Neuronal stem cell (in vitro differentiated cells): ENCODE results near the gene TMEM127.
"Not testable (repeated sequence)": the region's sequence is repeated elsewhere in the genome, so short reads cannot be mapped to it uniquely, and the experiment has no call there.

Experiments used
- DNase-seq: peaks from one replicate; pipeline ENCODE4 v3.0.0-alpha.2; 2013; ENCODE audit warnings: low spot score
- H2AFZ ChIP-seq: one replicate; pipeline ENCODE4 v1.6.1; 2013; ENCODE audit warnings: mild to moderate bottlenecking, low read length, inconsistent platforms
- H2AK5ac ChIP-seq: 2 replicates; pipeline ENCODE4 v1.6.1; 2013; ENCODE audit warnings: low read depth, mild to moderate bottlenecking, inconsistent platforms, low read length, moderate library complexity, mixed read lengths
- H2BK120ac ChIP-seq: 2 replicates; pipeline ENCODE4 v1.6.1; 2013; ENCODE audit warnings: low read depth, mild to moderate bottlenecking, inconsistent platforms, low read length, moderate library complexity, mixed read lengths
- H2BK12ac ChIP-seq: one replicate; pipeline ENCODE4 v1.6.1; 2013; ENCODE audit warnings: low read length, inconsistent platforms
- H2BK15ac ChIP-seq: 2 replicates; pipeline ENCODE4 v1.6.1; 2013; ENCODE audit warnings: mild to moderate bottlenecking, low read length, inconsistent platforms, mixed read lengths
- H2BK5ac ChIP-seq: one replicate; pipeline ENCODE4 v1.6.1; 2013; ENCODE audit warnings: inconsistent platforms, mild to moderate bottlenecking, low read length, moderate library complexity
- H3K14ac ChIP-seq: one replicate; pipeline ENCODE4 v1.6.1; 2013; ENCODE audit warnings: low read length, inconsistent platforms
- H3K18ac ChIP-seq: 2 replicates; pipeline ENCODE4 v1.6.1; 2013; ENCODE audit warnings: low read length, inconsistent platforms
- H3K23ac ChIP-seq: 2 replicates; pipeline ENCODE4 v1.6.1; 2013; ENCODE audit warnings: low read depth, mild to moderate bottlenecking, mixed read lengths, low read length, inconsistent platforms; ENCODE audit not compliant: poor library complexity
- H3K27ac ChIP-seq: replicated peaks from 3 replicates; pipeline ENCODE4 v1.5.1; 2013; ENCODE audit warnings: low read length, inconsistent platforms
- H3K27me3 ChIP-seq, 3 experiments: 2 replicates each; pipeline ENCODE4 v1.6.1; 2013; ENCODE audit warnings: low read length in 3 of 3, mild to moderate bottlenecking in 2 of 3, inconsistent platforms in 1 of 3, low read depth in 1 of 3, mixed read lengths in 1 of 3, moderate library complexity in 1 of 3; ENCODE audit not compliant: control insufficient read depth in 3 of 3, insufficient read depth in 3 of 3
- H3K36me3 ChIP-seq, 2 donors: replicated peaks in 1 of 2; 2 replicates each; pipeline ENCODE4 v1.6.1; 2013; ENCODE audit warnings: low read length in 2 of 2; ENCODE audit not compliant: control insufficient read depth in 2 of 2, insufficient read depth in 2 of 2
- H3K4ac ChIP-seq: 2 replicates; pipeline ENCODE4 v1.6.1; 2013; ENCODE audit warnings: inconsistent platforms, mild to moderate bottlenecking, low read length, moderate library complexity
- H3K4me1 ChIP-seq, 2 donors: 1 replicate in 1 of 2; 2 replicates in 1 of 2; pipeline ENCODE4 v1.6.1; 2013; ENCODE audit warnings: low read length in 2 of 2, low read depth in 1 of 2; ENCODE audit not compliant: control insufficient read depth in 2 of 2, insufficient read depth in 1 of 2
- H3K4me2 ChIP-seq: one replicate; pipeline ENCODE4 v1.6.1; 2013; ENCODE audit warnings: mild to moderate bottlenecking, low read length, inconsistent platforms; ENCODE audit not compliant: insufficient read depth, poor library complexity, severe bottlenecking
- H3K4me3 ChIP-seq, 2 donors: 2 replicates each; pipeline ENCODE4 v1.5.1; 2013; ENCODE audit warnings: low read length in 2 of 2, mild to moderate bottlenecking in 2 of 2, inconsistent platforms in 1 of 2, moderate library complexity in 1 of 2
- H3K79me1 ChIP-seq: one replicate; pipeline ENCODE4 v1.6.1; 2013; ENCODE audit warnings: low read depth, mild to moderate bottlenecking, inconsistent platforms, low read length, moderate library complexity
- H3K9ac ChIP-seq: one replicate; pipeline ENCODE4 v1.6.1; 2013; ENCODE audit warnings: mild to moderate bottlenecking, low read depth, low read length, inconsistent platforms; ENCODE audit not compliant: poor library complexity
- H3K9me3 ChIP-seq, 2 donors: replicated peaks in 1 of 2; 2 replicates each; pipeline versions ENCODE3 to v1.6.1; 2013; ENCODE audit warnings: low read length in 2 of 2, mild to moderate bottlenecking in 2 of 2, inconsistent platforms in 1 of 2, low read depth in 1 of 2, mixed read lengths in 1 of 2, moderate library complexity in 1 of 2; ENCODE audit not compliant: control insufficient read depth in 2 of 2, insufficient read depth in 1 of 2
- H4K8ac ChIP-seq: one replicate; pipeline ENCODE4 v1.6.1; 2013; ENCODE audit warnings: low read depth, mild to moderate bottlenecking, inconsistent platforms, low read length, moderate library complexity
- H4K91ac ChIP-seq: one replicate; pipeline ENCODE4 v1.6.1; 2013; ENCODE audit warnings: low read length, low read depth, mild to moderate bottlenecking, inconsistent platforms; ENCODE audit not compliant: poor library complexity
- WGBS, 2 donors: extraction: QIAGEN DNeasy Blood & Tissue Kit; methylation state at CpG; one replicate each; pipeline ENCODE4 v1.1.7; 2013; ENCODE audit warnings: missing lambda C conversion rate in 2 of 2, mixed read lengths in 1 of 2; ENCODE audit not compliant: insufficient read length in 2 of 2, insufficient replicate concordance in 1 of 2; ENCODE audit errors: extremely low coverage in 2 of 2; 5-methylcytosine and 5-hydroxymethylcytosine counted together

Gene TMEM127

DNA sequence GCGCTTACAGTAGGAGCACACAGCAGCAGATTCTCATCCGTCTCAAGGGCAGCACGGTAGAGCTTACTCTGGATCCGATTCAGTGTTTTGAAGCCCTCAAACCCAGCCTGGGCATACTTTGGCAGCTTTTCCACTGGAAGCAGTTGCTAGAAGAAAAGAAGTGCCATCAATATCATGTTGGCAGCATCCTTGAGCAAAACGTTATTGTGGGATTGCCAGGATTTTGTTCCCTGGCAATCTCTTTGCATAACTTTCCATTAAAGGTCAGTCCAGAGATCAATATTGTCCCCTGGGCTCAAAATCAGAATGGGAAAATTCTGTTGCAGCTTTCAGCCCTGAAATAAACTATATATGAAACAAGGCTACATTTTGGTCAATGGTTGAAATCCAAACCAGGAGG, 31.1 kb upstream of the TMEM127 start:
- peaks cover 66 to 99% of the 10 kb centered on the region in 2 donors for H3K36me3 ChIP-seq
- H2BK15ac ChIP-seq, result no peak overlapping the region
- no peaks in the 10 kb centered on the region for H3K4me1 ChIP-seq
- H3K14ac ChIP-seq, result no peak overlapping the region
- H3K79me1 ChIP-seq, result no peaks in the 10 kb centered on the region
- no peak overlapping the region for H2BK12ac ChIP-seq
- no CpG with 5 or more reads among the region's 5 CpGs for WGBS, 2 donors
- no peak for DNase-seq
- no peak overlapping the region for H2AK5ac ChIP-seq
- no peak overlapping the region for H4K8ac ChIP-seq
- no peak overlapping the region for H3K4me2 ChIP-seq
- no peak overlapping the region for H3K4me3 ChIP-seq
- no peak overlapping the region for H2BK5ac ChIP-seq
- H3K18ac ChIP-seq, result no peak overlapping the region
- H2BK120ac ChIP-seq, result no peak overlapping the region
- no peaks in the 10 kb centered on the region for H3K27me3 ChIP-seq
- H3K23ac ChIP-seq, result no peak overlapping the region
- H2AFZ ChIP-seq, result no peak overlapping the region
- no peak overlapping the region for H3K4ac ChIP-seq
- H3K9me3 ChIP-seq, result no peaks in the 10 kb centered on the region
- H4K91ac ChIP-seq, result no peak overlapping the region
- no peak overlapping the region for H3K27ac ChIP-seq
- no peak overlapping the region for H3K9ac ChIP-seq

DNA sequence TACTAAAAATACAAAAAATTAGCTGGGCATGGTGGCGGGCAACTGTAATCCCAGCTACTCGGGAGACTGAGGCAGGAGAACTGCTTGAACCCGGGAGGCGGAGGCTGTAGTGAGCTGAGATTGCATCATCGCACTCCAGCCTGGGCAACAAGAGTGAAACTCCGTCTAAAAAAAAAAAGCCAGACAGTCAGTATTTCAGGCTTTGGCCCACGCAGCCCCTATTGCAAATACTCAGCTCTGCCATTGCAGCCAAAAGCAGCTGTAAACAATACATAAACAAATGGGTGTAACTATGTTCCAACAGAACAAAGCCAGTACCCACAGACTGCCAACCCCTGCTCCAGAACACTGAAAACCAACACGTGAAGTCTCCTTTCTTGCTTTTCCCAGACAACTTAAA, 28.5 kb upstream of the TMEM127 start:
- not testable (repeated sequence) for DNase-seq, H3K27ac ChIP-seq, H2BK120ac ChIP-seq, H3K4me1 ChIP-seq, H3K9me3 ChIP-seq, H2BK12ac ChIP-seq, H3K4me3 ChIP-seq, H2BK5ac ChIP-seq, H2BK15ac ChIP-seq, H4K8ac ChIP-seq, H3K4me2 ChIP-seq, H4K91ac ChIP-seq, H2AK5ac ChIP-seq, H3K27me3 ChIP-seq, H3K9ac ChIP-seq, H2AFZ ChIP-seq, H3K79me1 ChIP-seq, H3K4ac ChIP-seq, H3K14ac ChIP-seq, H3K18ac ChIP-seq, H3K23ac ChIP-seq
- no CpG with 5 or more reads among the region's 8 CpGs for WGBS, 2 donors
- peaks cover 75 to 100% of the 10 kb centered on the region in 2 donors for H3K36me3 ChIP-seq

DNA sequence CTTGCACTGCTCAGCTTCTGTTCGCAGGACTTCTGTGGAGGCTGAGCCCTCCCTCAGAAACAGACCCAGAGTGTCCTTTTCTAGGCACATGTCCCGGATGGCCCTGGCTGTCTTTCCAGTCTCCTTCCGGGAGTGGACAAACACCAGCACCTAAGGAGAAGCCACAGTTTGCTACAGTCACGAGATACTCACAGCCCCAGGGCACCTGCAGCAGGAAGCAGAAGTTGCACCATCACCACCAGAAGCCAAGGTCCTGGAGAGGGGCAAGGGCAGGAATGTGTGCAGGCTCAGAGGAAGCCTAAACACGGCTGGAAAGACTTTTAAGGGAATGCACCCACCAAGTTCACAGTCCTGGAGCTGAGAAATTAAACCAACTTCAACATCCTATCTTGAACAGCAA, 26.0 kb upstream of the TMEM127 start:
- H3K14ac ChIP-seq, result no peak overlapping the region
- no peak overlapping the region for H4K8ac ChIP-seq
- H3K9me3 ChIP-seq, result no peaks in the 10 kb centered on the region
- no peak overlapping the region for H3K9ac ChIP-seq
- H4K91ac ChIP-seq, result no peak overlapping the region
- peaks cover 75 to 100% of the 10 kb centered on the region in 2 donors for H3K36me3 ChIP-seq
- no peak overlapping the region for H2BK5ac ChIP-seq
- no peak overlapping the region for H2BK12ac ChIP-seq
- H2AK5ac ChIP-seq, result no peak overlapping the region
- H3K4me3 ChIP-seq, result no peak overlapping the region
- H3K4me2 ChIP-seq, result no peak overlapping the region
- H2AFZ ChIP-seq, result no peak overlapping the region
- H3K23ac ChIP-seq, result no peak overlapping the region
- H3K79me1 ChIP-seq, result no peaks in the 10 kb centered on the region
- H3K4me1 ChIP-seq, result no peaks in the 10 kb centered on the region
- no peak overlapping the region for H3K4ac ChIP-seq
- H3K18ac ChIP-seq, result no peak overlapping the region
- no peak overlapping the region for H2BK15ac ChIP-seq
- H3K27ac ChIP-seq, result no peak overlapping the region
- H2BK120ac ChIP-seq, result no peak overlapping the region
- WGBS, 2 donors, result no CpG with 5 or more reads among the region's 5 CpGs
- H3K27me3 ChIP-seq, result no peaks in the 10 kb centered on the region
- no peak for DNase-seq

DNA sequence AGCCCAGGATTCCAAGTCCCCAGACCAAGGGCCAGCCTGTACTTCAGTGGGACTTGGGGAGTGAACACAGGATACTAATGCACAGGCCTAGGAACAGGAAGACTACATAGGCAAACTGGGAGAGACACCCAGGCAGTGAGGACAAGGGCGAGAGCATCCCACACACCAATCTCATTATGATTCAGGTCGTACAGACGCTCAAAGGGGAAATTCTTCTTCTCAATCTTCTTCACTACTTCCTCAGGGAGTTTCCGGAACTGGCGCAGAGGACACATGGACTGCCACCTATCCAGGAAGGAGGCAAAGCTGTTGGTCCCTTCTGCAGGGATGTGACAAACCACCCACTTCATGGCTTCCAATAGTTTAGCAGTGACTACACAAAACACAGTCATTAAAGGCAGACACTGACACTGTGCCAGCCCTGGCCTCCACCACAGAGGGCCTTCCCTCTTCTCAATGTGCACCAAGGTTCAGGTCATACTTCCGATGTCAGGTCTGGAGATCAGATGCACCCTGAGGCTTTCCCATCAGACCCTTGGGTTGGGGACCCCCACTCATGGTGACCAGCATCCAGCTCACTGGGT, 21.6 kb upstream of the TMEM127 start:
- Histone ChIP-seq H2BK120ac (no peak overlapping the region), H2BK12ac (no peak overlapping the region), H3K14ac (no peak overlapping the region), H3K23ac (no peak overlapping the region), H2BK5ac (no peak overlapping the region), H3K4me1 (no peaks in the 10 kb centered on the region), H3K4me2 (no peak overlapping the region), H3K18ac (no peak overlapping the region), H2BK15ac (no peak overlapping the region), H3K4ac (no peak overlapping the region), H2AFZ (no peak overlapping the region), H4K91ac (no peak overlapping the region), H3K79me1 (no peaks in the 10 kb centered on the region), H4K8ac (no peak overlapping the region), H3K36me3 (peaks cover 91 to 99% of the 10 kb centered on the region in 2 donors), H2AK5ac (no peak overlapping the region), H3K9me3 (no peaks in the 10 kb centered on the region), H3K27me3 (no peaks in the 10 kb centered on the region), H3K27ac (no peak overlapping the region), H3K9ac (no peak overlapping the region), H3K4me3 (no peak overlapping the region)
- no CpG with 5 or more reads among the region's 6 CpGs for WGBS, 2 donors
- DNase-seq, result no peak
